HG03575 (cell line): ENCODE results near the gene CRELD2.

Experiments used
- ATAC-seq: cut with Tn5 transposase; IDR thresholded peaks from one replicate; pipeline ENCODE4 v1.9.1; 2021; ENCODE audit not compliant: unreplicated experiment, insufficient number of reproducible peaks, low FRiP score; ENCODE audit errors: extremely low read depth

Gene CRELD2

DNA sequence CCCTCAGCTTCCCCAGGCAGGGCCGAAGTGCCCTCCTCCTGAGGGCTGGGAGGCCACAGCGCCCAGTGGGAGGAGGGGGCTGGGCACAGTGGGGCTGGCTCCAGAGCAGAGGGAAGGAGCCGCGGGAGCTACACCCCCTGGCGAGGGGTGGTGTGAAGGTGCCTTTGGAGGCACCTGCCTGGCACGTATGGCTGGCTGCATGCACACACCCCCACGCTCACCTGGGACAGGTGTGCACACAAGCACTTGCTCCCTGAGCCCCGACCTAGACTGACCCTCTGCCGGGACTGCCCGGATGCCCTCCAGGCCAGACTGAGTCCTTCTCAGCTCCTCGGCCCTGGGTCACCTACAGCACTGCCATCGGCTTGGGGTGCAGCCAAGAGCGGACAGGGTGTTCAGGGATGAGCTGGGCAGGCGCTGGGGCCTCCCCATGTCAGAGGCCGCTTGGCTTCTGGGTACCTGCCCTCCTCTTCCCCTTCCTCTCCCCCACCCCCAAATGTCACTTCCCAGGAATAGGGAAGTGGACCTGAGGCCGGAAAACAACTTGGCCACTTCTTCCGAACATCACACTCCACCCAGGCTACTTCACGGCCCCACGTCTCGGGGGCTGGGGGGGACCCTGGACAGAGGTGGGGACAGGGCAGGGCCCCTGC lies 34.7 kb downstream of the CRELD2 start:
- no peak for ATAC-seq

DNA sequence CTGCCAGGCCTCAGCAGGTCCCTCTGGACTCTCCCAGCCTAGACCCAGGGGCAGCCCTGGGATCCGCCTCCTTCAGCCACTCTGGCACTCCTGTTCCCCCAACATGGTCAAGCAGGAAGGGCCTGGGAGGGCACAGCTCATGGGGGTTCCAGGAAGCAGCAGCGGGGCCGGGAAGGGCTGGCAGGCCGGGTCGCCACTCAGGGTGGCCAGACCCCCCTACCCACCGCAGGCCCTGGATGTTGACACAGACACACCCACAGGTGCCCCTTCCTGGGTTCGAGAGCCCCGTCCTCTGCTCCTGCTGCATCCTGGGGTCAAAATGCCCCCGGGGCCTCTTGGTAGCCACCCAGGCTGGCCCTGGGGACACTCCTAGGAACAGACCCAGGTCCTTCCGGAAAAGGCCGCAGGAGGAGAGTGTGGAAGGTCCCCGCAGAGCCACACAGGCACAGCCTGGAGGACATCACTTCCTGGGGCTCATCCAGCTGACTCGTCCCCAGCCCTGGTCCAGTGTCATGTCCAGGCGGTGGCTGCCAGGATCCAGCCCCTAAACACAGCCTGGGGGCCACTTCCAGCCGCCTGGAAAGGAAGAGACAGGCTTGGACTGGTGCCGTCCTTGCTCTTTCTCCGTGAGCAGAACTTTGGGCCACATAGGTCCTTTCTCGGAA lies 35.4 kb downstream of the CRELD2 start:
- ATAC-seq = no peak

DNA sequence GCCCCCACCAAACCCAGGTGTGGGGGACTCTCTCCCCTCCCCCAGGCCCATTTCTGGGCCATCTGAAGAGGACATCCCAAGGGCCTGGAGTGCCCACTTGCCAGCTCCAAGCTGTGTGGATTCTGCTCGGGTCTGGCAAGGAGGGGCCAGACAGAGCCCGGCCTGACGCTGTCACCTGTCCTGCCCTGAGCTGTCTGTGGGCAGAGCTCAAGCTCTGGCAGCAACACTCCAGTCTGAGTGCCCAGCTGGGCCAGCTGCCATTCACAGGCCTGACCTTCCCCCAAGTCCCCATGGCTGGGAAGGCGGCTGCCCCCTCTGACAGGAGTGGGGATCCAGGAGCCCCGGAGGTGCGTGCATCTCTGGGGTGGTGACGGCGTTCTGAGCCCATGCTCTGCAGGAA lies 35.9 kb downstream of the CRELD2 start:
- ATAC-seq = no peak

DNA sequence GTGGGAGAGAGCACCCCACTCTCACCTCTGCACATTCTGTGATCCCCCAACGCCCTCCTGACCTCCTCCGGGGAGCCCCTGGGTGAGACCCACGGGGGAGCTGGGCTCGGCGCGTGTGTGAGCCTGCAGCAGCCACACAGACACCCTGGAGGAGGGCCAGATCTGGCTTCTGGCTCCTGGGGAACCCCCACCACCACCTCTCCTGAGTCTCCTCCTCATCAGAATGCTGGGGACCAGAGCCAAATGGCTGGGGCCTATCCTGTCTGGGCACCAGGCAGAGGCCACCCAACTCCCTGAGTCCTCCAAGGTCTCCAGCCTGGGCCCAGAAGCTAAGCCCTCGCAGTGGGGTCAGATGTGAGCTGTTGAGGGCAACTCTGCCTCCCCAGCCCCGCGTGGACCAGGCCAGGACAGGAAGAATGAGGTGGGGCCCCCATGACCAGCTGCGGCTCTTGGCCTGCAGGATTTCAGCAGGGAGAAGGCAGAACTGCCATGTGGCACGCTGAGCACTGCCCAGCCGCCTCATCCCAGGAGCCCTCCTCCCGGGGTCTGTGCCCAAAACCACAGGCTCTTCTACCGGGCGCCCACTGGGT lies 36.7 kb downstream of the CRELD2 start:
- ATAC-seq = no peak

DNA sequence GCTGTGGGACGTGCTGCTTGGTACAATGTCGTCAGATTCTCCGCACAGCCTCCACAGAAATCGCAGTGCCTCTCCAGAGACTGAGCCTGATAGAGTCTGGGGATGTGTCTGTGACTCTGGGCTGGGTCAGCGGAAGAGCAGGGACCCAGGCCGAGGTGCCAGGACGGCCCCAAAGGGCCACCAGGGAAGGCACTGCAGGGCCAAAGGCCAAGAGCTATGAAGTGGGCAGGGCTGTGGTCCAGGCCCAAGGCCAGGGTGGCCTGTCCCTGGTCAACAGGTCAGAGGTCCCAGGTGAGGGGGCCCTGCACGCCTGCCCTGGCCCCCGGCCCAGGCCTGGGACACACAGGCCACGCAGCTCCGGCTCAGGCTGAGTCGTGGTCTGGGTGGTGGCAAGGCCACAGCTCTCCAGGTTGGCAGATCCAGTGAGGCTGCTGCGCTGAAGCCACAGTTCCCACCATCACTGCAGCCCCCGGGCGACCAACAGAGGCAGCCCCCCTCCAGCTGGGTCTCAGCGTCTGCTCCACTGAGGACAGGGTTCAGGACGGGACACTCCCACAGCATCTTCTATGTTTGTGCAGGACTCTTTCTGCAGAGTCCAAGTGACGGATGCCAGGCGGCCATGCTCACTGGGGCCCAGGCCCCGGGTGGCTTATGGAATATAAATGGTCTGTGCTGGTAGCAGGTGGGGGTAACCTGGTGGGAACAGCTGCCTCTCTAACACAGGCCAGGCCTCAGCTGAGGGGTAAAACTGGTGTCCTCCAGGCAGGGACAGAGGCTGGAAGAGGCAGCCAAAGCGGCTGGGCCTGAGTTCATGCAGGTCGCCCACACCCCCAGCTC lies 37.4 kb downstream of the CRELD2 start:
- no peak for ATAC-seq

DNA sequence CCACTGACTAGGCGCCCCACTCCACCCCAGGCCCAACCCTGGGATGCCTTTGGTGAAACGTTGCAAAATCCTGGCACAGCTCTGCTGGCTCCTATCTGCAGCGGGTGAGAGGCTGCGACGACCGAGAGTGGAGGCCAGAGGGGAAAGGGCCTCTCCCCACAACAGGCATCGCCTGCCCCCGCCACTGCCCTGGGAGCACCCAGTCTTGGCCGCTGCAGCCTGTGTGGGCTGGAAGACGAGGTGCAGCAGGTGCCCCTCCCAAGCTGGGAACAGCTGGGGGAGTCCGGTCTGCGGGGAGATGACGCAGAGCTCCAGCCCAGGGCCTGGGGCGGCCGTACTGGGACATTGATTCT lies 38.0 kb downstream of the CRELD2 start:
- no peak for ATAC-seq

DNA sequence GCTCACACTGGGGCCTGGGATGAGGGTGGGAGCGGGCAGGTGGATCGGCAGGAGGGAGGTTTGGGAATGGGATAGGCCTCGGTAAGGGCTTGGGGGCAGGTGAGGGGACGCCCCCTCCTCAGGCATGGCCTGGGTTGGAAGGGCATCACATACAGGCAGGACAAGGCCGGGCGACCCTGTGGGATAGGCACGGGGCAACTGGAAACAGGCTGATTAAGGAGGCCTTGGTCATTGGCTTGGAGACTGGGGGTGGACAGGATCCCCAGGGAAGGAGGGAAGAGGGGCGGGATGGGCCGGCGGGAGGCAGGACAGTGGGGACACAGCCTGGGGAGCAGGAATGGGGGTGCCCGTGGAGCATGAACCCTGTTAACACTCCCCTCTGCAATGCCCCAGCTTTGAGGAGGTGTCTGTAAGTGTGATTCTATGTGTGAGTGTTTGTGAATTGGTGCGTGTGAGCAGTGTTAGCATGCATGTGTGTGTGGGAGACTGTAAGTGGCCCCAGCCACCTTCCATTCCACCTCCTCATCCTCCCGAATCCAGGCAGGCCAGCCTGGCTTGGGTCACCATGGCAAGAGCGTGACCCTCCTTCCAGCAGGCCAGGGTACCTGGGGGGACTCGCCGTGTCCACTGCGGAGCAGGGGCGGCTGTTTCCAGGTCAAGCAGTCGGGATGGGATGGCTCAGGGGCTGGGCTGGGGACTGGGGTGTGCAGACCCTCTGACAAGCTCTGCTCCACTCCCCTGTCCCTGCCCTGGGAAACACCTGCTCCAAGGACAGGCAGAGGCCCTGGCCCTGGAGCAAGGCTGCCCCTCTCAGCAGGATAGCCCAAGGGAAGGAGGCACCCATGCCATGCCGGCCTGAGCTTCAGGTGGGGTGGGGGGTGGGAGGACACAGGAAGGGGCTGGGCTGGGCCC lies 38.7 kb downstream of the CRELD2 start:
- no peak for ATAC-seq

DNA sequence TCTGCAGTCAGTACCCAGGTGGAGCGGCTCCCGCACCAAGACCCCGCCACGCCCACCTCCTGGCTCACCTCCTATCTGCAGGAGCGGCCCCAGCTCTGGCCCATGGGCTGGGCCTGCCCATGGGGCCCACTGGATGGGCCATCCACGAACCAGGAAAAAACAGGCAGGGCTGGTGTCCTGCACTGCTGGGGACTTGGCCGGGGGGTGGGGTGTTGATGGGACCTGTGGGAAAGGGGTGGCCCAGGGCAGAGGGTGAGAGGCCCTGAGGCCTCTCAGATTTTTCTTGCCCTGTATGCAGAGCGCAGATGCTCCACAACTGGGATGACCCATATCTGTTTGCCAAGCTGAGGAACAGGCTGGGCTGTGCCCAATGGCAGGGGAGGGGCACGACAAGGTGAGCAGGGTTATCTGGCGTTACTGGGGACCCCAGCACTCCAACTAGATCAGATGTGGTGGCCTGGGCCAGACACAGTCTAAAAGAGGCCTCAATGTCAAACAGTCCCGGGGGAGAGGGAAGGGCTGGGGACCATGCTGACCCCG lies 39.5 kb downstream of the CRELD2 start:
- no peak for ATAC-seq

DNA sequence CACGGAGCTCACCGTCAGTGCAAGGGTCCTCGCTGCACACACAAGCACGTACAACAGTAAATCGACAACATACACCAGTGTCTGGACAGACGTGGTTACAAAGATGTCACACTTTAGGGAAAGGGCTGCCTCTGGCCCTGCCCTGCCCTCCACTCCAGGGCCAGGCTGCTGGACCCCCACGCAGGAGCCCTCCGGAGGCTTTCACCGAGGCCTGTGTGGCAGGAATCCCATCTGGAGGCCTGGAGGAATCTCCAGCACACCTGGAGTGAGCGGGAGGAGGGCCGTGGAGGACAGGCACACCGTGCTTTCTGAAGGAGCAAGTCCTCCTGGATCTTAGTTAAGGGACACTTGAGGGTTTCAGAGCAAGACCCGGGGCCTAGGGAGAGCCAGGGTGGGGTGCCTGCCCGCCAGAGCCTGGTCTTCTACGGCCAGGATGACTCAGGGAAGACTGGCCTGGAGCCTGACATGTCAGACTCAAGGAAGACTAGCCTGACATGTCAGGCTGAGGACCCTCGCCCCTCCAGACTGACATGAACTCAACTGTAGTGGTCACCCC lies 40.0 kb downstream of the CRELD2 start:
- ATAC-seq = no peak

DNA sequence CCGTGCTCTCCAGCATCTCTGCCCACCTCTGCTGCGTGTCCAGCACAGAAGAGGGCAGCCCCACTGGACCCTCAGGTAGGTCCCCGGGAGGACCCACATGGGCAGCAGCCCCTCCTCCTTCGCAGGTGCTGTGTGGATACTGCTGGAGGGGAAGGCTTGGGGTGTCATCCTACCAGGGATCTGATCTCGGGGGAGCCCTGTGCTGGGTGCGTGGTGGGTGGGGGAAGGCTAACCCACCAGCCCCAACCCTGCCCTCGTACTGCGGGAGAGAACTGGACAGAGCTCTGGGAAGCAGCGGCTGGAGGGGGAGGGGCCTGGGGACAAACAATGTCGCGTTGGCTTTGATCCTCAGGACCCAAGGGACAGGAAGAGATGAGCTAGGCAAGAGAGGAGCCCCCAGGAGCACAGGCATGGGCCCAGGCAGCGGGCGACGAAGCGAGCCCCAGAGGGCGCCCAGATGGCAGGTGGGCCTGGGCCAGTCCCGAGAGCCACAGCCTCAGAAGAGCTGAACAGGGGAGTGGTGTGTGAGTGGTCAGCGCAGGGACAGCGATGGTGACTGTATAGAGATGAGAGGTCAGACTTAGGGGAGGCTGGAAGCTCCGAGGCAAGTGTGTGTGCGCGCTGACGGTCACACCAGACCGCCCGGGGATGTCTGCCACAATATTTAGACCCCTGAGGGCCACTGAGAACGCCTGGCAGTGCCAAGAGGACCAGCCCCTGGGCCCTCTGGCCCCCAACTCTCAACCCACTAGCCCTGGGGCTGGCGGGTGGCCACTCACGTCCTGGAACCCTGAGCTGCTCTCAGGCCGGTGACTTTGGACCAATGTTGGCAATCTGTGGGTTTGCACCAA lies 40.7 kb downstream of the CRELD2 start:
- no peak for ATAC-seq

DNA sequence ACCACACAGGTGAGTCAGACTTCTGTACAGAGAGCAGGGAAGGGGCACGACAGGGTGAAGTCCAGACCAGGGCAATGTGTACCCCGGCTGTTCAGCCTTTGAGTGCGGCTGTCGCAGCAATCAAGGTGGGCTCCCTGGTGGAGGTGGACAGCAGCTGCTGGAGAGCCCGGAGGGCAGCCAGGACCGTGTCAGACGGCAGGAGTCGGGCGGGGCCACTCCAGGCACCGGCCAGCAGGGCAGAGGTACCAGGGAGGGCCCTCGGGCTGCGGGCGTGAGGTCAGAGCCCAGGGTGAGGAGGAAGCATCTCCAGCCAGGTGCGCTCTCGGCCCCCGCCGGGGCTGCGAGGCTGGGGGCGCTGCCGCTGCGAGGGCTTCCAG lies 41.3 kb downstream of the CRELD2 start:
- no peak for ATAC-seq

DNA sequence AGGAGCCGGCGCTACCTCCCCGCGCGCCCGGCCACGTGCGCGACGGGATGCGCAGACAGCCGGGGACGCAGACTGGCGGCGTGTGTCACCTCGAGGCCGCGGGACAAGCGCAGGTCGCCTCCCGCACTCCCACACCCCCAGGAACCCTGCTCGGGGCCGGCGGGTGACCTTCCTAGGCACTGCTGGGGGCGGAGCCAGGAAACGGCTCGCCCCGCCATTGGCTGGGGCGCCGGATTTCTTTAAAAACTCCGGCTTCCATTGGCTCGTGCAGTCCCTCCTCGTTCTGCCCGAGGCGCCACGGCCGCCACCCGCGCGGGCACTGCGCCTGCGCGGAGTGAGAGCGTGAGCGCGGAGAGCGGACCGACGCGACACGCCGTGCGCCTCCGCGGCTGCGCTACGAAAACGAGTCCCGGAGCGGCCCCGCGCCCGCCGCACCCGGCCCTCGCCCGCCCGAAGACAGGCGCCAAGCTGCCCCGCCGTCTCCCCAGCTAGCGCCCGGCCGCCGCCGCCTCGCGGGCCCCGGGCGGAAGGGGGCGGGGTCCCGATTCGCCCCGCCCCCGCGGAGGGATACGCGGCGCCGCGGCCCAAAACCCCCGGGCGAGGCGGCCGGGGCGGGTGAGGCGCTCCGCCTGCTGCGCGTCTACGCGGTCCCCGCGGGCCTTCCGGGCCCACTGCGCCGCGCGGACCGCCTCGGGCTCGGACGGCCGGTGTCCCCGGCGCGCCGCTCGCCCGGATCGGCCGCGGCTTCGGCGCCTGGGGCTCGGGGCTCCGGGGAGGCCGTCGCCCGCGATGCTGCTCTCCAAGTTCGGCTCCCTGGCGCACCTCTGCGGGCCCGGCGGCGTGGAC lies 41.9 kb downstream of the CRELD2 start, which contains the start of gene PIM3:
TSS of gene PIM3 (plus strand) at position 614 of the 846 bp plus-strand sequence. CDS start at position 790, 176 bp downstream.
- no peak for ATAC-seq

DNA sequence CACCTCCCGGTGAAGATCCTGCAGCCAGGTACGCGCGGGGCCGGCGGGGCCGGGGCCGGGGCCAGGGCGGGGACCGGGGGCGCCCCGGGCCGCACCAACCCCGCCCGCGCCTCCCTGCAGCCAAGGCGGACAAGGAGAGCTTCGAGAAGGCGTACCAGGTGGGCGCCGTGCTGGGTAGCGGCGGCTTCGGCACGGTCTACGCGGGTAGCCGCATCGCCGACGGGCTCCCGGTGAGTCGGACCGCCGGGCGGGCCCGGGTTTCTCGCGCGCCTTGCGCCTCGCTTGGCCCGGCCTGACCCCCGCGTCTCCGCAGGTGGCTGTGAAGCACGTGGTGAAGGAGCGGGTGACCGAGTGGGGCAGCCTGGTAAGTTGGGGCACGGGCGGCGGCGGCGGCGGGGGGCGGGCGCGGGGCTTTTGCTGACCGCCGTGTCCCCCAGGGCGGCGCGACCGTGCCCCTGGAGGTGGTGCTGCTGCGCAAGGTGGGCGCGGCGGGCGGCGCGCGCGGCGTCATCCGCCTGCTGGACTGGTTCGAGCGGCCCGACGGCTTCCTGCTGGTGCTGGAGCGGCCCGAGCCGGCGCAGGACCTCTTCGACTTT lies 42.7 kb downstream of the CRELD2 start:
- no peak for ATAC-seq

DNA sequence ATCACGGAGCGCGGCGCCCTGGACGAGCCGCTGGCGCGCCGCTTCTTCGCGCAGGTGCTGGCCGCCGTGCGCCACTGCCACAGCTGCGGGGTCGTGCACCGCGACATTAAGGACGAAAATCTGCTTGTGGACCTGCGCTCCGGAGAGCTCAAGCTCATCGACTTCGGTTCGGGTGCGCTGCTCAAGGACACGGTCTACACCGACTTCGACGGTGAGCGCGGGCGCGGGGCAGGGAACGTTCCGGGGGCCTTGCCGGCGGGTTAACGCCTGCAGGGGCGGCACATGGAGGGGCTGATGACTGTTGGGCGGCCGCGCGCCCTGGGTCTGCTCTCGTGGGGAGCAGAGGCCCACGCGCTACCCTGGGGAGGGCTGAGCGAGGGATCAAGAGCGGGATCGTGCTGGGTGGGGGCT lies 43.2 kb downstream of the CRELD2 start:
- ATAC-seq = no peak

DNA sequence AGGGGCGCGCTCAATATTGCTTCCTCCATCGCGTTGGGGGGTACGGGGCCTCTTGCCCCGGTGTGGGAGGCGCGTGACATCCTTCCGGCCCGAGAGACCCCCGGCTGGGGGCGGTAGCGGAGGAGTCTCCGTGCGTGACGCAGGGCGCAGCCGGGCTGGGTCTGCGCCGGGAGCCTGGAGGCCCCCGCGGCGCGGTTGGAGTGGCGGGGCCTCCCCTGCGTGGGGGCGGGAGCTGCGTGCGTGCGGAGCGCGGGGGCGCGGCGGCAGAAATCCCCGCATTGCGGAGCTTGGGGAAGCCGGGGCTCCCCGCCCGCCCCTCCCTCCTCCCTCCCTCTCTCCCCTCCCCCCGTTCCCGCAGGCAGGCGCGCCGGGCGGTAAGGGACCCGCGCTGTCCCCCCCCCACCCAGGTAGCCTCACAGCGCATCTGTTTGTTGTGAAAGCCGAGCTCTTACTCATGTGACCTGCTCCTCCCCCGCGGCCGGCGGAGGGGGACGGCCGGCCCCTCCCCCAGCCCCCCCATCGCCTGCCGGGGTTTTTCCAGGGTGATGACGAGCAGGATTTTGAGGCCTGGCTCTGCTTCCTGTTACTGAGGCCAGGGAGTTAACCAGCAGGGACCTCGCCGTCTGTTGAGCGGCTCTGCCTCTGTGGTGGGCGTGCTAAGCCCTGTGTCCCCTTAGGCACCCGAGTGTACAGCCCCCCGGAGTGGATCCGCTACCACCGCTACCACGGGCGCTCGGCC lies 43.7 kb downstream of the CRELD2 start:
- no peak for ATAC-seq
